ENCODE results near the gene KCNJ3.
"Not testable (repeated sequence)": the region's sequence is repeated elsewhere in the genome, so short reads cannot be mapped to it uniquely, and the experiment has no call there.

KCNJ3 gene

DNA sequence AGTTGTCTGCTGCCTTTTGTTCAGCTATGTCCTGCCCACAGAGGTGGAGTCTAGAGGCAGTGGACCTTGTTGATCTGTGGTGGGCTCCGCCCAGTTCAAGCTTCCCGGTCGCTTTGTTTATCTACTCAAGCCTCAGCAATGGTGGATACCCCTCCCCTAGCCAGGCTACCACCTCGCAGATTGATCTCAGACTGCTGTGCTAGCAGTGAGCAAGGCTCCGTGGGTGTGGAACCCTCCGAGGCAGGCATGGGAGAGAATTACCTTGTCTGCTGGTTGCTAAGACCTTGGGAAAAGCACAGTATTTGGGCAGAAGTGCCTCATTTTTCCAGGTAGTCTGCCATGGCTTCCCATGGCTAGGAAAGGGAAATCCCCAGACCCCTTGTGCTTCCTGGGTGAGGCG is 146.0 kb downstream of the KCNJ3 start:
- no peak for DNase-seq

DNA sequence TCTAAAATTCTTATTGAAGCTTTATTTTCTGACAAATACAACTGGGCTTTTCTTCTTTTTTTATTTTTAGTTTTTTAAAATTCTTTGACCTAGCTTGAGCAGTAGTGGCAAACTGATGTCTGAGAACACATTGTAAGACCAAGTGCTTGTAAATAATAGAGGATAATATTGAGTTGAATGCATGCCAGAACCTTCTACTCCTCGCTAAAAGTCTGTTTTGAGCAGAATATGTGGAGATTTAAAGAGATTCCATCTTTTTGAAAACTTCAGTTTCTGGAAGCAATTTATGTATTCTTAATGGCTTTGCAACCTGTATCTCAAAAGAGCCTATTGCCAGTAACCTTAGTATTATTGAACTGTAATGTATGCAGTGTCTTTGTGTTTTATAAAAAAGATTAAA is 148.3 kb downstream of the KCNJ3 start:
- no peak for DNase-seq

DNA sequence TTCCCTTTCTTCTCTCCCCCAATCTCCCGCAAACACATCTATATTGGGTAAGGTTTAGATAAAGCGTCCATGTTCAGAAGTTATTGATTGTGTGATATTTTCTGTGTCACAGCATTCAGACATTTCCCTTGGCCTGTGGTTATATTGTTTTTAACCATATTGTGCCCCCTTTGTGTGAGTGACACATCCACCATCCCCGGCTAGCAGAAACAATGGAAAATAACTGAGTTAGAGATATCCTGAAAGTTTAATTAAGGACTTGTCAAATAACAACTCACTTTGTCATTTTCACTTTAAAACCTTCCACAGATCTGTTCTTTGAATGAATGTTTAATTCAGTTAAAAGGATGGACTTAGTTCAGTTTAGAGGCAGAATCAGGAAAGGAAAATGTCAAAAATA is 151.0 kb downstream of the KCNJ3 start:
- no peak for DNase-seq

DNA sequence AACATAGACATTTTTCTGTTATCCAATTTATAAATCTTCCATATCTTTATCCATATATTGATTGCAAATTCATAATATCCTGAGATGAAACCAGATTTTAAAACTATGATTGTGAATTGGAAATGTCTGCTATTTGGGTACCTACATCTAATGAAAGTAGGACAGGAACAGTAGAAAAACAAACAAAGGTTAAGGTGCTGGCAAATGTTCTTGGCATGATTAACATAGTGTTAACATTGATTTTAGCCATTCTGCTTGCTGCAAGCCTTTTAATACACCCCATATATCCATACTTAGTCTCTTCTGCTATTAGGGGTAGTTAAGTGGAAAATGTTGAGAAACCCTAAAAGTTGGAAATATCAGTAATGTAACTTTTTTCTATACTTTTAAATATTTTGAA is 152.0 kb downstream of the KCNJ3 start:
- DNase-seq: no peak

DNA sequence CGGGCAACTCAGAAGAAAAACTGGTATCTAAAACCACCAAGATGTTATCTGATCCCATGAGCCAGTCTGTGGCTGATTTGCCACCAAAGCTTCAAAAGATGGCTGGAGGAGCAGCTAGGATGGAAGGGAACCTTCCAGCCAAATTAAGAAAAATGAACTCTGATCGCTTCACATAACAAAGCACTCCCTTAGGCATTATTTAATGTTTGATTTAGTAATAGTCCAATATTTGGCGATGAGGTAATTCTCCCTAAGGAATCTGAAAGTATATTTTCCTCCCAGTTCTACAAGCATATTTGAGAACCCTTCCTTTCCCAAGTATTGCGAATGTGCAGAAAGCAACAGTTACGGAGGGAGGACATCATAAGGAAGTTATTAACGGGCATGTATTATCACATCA is 156.6 kb downstream of the KCNJ3 start:
- no peak for DNase-seq

DNA sequence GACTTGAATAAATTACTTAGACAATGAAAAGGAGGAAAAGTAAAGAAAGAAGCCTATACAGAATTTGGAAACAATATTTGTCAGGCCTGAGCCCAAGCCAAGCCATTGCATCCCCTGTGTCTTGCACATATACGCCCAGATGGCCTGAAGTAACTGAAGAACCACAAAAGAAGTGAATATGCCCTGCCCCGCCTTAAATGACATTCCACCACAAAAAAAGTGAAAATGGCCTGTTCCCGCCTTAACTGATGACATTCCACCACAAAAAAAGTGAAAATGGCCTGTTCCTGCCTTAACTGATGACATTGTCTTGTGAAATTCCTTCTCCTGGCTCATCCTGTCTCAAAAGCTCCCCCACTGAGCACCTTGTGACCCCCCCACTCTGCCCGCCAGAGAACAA is 168.7 kb downstream of the KCNJ3 start:
- DNase-seq: not testable (repeated sequence)

DNA sequence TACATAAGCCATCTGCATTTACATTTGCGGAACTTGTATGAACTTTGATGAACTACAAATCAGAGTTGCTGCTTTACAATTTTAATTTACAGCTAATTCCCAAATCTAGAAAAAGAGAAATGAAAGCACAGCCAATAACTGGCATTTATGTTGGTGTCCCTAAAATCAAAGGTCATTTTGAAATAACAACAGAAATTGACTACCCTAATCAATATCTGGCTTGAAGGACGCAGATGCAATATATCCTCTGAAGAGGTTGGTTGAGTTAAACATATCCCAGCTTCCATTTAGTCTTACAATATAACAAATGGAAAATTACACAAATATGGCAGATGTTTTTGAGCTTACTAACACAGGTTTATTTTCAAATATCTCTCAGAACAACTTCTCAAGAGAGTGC is 177.5 kb downstream of the KCNJ3 start:
- no peak for DNase-seq

DNA sequence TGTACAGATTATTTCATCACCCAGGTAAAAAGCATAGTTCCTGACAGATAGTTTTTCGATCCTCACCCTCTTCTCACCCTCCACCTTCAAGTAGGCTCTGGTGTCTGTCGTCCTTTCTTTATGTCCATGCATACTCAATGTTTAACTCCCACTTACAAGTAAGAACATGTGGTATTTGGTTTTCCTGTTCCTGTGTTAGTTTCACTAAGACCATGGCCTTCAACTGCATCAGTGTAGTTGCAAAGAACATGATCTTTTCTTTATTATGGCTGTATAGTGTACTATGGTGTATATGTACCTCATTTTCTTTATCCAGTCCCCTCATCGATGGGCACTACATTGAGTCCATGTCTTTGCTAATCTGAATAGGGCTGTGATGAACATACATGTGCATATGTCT is 184.2 kb downstream of the KCNJ3 start:
- DNase-seq: no peak

DNA sequence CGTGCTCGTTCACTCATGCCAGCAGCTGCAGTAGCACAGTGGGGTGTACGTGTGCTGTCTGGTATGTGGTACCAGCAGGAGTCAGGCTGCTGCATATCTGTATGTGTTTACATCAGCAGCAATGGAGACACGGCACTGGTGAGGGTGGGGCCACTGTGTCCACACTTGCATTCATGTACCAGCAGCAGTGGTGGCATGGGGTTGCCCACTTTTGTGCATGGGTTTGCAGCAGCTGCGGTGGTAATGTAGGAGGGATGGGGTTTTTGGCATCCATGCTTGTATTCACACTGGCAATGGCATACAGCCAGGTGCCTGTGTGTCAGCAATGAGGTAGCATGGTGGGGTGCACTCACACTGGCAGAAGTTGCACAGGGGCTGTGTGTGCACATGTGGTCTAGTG is 187.8 kb downstream of the KCNJ3 start:
- DNase-seq: no peak

DNA sequence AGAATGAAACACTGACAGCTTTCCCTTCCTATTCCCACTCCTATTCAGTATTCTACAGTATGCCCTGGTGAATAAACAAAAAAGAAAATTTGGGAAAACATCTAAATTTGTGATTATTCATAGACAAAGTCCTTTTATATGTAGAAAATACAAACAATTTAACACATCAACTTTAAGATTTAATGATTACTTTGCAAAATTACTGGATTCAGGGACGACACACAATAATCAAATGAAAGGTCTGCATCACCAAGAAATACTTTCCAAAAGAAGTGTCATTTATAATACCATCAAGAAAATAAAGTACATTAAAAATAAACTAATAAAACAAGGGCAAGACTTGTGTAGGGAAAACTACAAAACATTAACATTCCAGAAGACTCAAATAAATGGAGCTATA is 199.8 kb downstream of the KCNJ3 start:
- DNase-seq: no peak

DNA sequence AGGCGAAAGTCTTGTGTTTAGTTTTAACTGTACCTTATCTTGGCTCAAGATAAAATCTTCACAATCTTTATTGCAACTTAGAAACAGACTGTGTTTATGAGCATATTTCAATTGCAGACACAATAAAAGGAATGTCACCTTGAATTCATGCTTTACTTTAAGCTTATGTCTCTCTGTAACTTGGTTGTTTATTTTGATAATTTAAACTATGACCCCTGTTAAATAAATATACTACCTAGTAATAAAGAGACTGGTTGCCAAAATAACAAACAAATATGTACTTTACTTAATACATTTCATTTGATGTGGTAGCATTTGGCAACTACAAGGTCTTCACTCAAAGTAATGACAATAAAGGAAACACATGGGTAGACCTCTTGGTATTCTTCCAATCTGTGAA is 202.6 kb downstream of the KCNJ3 start:
- no peak for DNase-seq
